HPDE6-E6E7 (cell line): ENCODE measurements around the gene HAO2.

Experiments
- DNase-seq: peaks from one replicate; pipeline ENCODE4 v3.0.0; 2011; ENCODE audit warnings: missing footprints; ENCODE audit errors: extremely low spot score

The HAO2 gene

GRCh38 chr1:119380304-119380703 is 11.7 kb downstream of the HAO2 start:
- DNase-seq: no peak

GRCh38 chr1:119380983-119381662 is 12.5 kb downstream of the HAO2 start:
- DNase-seq: no peak

DNA sequence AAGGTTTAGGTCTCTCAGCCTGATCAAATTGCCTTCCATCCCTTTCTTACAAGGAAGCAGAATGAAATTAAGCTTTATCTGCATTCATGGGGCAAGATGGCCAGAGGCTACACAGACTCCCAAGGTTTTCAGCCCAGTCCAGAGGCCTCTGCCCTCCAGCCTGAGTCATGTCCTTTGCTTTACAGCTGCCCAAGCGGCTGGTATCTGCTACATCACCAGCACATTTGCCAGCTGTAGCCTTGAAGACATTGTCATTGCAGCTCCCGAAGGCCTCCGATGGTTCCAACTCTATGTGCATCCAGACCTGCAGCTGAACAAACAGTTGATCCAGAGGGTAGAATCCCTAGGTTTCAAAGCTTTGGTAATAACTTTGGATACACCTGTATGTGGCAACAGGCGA is 16.0 kb downstream of the HAO2 start:
- no peak for DNase-seq

GRCh38 chr1:119385650-119386049 is 17.1 kb downstream of the HAO2 start:
- DNase-seq: no peak

GRCh38 chr1:119387858-119388257 is 19.3 kb downstream of the HAO2 start:
- no peak for DNase-seq

DNA sequence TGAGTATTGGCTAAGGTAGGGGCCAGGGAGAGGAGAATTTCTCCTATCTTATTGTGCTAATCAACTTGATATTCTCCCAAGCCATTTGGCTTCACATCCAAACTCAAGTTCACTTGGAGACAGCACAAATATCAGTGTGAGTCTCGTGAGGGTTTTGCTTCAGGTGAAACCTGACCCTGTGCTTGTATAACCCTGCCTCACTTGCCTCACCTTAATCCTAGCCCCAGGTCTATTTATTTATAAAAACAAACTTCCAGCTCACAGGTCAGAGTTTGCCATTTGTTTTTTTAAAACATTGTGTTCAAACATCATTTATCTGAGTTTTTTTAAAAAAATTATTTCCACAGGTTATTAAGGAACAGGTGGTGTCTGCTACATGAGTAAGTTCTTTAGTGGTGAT is 19.9 kb downstream of the HAO2 start:
- no peak for DNase-seq

GRCh38 chr1:119390526-119390925 is 21.9 kb downstream of the HAO2 start:
- DNase-seq: no peak

DNA sequence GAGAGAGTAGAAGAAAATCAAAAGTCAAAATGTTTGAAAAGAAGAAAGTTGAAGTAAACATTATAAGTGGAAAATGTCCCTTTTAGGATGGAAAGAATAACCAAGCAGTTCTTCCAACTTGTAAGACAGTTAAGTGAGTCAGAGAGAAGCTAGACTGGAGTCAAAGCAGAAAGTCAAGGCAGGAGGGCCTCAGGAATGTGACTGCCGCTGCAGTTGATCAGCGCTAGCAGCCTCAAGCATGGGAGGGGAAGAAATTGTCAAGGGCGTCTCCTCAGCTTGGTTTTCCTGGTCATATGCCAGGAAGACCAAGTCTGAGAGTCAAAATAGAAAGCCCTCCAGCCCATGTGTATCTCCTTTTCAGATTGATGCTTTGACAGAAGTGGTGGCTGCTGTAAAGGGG is 23.2 kb downstream of the HAO2 start:
- no peak for DNase-seq

DNA sequence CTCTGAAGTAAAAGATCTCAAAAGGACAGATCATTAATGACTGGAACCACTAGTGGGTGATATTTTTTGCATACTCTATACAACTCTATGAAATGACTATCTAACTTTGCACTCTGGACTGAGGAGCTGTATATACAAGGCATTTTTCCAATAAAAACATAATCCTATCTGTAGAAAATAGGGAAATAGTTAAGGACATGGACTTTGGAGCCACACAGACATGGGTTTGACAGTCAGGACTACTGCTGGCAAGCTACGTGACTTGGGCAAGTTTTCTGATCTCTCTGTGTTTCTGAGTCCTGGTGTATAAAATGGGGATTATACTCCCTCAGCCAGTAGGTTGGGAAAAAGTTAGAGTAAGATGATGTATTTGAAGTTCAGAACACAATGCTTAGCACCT is 25.5 kb downstream of the HAO2 start:
- DNase-seq: no peak

GRCh38 chr1:119396982-119397381 is 28.4 kb downstream of the HAO2 start:
- no peak for DNase-seq

DNA sequence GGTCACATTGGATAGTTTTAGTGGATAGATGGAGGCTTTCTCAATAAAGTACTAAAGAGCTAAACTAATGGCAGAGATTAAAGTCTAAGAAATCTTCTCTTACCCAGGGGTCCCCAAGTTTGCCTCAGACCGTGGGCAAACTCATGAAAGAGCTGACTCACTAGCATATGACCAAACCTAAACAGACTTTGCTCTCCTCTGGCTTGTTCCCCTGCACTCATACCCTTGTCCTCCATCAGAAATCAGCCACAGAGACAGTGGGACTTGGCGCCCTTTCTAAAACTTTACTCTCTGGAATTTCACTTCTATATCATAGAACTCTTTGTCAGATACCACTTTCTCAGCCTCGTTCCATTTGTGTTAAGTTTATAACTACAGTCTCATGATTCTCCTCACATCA is 29.4 kb downstream of the HAO2 start:
- DNase-seq: no peak

DNA sequence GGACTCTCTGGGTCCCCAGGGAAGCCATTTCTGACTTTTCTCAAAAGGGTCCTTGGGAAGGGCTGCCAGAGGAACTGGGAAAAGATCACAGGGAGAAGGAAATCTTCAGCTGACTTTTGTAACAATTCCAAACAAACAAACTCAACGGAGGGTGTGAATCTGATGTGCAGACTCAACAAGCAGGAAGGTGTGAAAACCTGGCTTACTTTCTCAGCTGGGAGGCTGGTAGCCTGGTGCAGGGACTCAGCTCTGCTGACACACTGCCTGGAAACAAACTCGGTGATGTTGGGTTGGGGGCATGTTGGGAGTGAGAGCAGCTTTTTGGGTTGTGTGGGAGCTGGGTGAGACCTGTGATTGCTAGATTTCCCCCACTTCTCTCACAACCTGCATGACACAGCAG is 36.2 kb downstream of the HAO2 start:
- no peak for DNase-seq

DNA sequence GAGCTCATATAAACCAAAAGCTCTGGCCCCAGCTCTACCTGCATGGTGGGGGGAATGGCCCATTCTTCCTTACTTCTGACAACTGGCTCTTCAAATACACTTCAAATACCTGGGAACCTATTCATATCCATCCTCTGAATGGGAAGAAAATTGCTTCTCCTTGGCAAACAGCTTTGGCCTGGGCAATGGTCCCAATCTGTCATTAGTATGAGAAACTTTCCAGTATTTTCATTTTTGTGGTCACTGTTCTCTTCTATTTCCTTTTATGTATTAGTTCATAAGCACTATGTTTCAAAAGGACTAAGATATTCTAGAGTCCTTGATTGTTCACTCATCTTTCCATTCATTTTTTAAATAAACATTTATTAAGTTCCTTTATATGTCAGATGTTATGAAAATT is 41.1 kb downstream of the HAO2 start:
- no peak for DNase-seq

DNA sequence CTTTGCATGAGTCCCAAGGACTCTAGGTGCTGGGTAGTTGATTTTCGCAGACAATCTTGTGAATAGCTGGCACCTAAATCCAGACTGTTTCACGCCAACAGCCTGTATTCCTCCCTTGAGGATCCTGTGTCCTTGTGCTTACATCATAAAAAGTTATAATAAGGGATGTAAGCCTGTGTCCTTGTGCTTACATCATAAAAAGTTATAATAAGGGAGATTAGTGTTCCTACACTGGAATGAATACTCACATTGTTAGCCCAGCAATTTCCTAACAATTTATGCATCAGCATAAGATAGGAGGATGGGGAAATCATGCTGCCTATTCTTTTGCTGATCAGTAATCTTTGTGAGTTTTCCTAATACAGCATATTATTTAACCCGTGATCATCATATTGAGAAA is 42.4 kb downstream of the HAO2 start:
- no peak for DNase-seq

DNA sequence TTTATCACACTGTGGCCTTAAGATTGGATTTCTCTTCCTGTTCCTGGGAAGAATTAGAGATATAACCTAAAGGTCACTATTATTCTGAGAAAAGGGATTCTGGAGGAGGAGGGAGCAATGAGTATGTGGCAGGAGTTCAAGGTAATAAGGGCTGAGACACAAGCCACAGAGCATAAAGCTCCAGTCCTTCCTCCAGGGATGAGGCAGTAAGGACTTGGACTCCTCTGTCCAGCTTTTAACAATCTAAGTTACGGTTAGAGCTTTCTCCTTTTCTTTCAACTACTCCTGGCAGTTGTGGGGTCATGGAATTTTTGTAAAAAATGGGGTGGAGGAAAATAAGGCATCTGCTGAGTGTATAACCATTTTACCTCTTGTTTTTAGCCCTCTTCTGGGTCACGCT is 46.4 kb downstream of the HAO2 start, which contains the start of gene HSD3B2:
Gene HSD3B2, plus strand, starts transcription at position 201 of the 400 bp plus-strand sequence. CDS start 270 bp downstream, outside the sequence.
- no peak for DNase-seq

DNA sequence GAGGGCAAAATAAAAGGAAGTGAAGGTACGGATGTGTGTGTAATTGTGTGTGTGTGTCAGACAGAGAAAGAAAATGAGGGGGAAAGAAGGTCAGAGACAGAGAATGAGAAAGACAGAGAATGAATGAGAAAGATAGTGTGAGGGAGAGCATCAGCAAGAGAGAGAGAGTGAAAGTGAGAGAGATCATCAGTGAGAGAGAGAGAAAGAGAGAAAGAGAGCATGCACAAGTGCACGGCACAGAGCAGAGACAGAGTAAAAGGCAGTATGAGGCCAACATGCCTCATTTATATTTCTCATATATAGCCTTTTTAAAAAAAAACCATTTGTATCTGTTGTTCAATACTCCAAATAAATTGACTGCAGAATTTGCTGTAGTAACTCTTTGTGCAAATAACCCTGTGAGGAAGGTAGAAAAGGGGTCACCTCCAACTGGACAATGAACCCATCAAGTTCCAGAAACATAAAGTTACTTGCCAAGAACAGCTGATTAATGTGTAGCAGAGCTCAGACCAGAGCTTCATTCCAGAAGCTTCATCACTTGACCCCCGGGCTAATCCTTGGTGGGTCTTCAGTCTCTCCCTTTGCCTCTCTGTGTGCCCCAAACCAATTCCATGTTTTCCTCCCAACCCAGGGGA is 47.5 kb downstream of the HAO2 start:
- DNase-seq: no peak

DNA sequence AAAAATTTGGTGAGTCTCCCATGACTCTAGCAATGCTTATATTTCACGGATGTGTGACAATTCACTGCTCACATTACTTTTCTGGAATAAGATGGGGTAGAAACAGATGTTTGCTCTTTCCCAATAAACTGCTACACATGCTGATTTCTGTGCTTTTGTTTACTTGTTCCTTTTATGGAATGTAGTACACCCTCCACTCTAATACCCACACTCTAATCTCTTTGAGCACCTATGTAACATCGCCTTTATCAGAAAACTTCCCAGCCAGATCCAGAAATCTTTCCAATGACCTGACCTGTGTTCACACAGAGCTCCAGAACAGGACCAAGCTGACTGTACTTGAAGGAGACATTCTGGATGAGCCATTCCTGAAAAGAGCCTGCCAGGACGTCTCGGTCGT is 50.5 kb downstream of the HAO2 start:
- DNase-seq: no peak

GRCh38 chr1:119420638-119421037 is 52.1 kb downstream of the HAO2 start:
- no peak for DNase-seq

- DNase-seq: no peak
These were observed 54.0 kb downstream of the HAO2 start for GRCh38 chr1:119422631-119423030.

DNA sequence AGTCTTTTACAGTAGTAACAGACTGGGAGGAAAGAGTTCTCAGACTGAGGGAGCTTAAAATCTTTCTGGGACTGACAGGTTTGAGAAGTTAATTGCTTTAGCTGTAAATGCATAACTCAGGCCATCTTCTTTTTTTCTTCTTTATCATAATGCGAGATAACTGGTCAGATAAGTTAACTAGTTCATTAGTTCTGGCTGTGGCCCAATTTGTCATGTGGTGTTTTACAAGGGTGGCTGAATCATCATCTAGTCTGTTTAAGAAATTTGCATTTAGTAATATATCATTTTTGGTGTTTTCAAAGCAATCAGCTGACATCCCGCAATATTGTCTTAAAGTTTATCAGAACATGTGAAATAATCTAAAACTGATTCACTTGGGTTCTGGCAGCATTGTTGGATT is 60.4 kb downstream of the HAO2 start:
- no peak for DNase-seq

GRCh38 chr1:119429687-119430086 is 61.1 kb downstream of the HAO2 start:
- no peak for DNase-seq

DNA sequence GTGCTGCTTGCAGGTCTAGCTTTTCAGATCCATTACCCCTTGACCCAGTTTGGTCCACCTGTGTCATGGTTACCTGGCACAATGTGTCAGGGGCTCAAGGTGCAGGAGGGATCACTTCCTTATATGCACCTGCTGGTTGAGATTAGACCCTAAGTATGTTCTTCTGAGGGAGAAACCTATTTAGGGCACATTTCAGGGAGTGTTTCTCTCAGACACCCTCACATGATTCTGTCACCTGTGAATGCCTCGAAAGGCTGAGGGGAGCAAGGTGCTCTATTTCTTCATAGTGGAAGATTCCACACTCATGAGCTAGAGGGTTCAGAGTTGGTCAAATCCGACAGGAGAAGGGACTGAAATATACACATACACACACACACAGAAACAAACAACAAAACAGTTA is 61.9 kb downstream of the HAO2 start:
- DNase-seq: no peak

GRCh38 chr1:119431836-119432235 is 63.3 kb downstream of the HAO2 start:
- DNase-seq: no peak

- peak; percentile 25 for DNase-seq
These were observed 66.5 kb downstream of the HAO2 start for GRCh38 chr1:119435052-119435451.
